Dermis lymphatic vessel endothelial cell (primary cell): ENCODE data around the gene RSPH10B. TPM values are rescaled to one million over a fixed set of nuclear protein-coding genes. Genes with fewer than 3 reads are reported as not detected.

Experiments used
- total RNA-seq: library from RNA; depleted of rRNA; stranded (reverse); fragments of >200 nt; gene quantifications from 2 replicates; pipeline ENCODE4 v1.2.1, GENCODE V29; 2014

RSPH10B gene
- total RNA-seq = 2.1 and 8.9 TPM in 2 replicates

DNA sequence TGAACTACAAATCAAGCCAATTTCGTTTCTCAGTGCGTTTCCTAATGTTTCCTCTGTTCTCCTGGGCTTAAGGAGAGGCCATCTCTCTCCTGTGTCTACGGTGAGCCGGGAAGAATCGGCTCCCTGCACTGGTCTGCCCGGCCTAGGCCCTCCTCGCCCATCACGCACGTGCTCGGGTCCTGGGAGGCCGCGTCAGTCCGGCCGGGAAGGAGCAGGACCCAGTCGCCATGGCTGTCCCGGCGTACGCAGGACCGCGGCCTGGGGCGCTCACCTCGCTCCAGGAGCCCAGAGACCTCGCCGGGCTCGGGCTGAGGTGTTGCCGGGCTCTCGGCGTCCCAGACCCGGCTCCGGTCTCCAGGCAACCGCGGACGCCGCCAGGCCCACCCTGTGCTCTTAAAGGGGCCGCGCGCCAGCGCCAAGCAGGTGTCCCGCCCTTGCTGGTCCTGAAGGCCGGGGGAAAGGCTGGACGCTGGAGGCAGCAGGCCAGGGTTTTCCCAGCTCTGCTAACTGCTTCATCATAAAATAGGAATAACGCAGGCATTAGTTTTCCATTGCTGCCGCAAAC lies at the start of gene RSPH10B:
Gene RSPH10B, minus strand, starts transcription at position 343 of the 565 bp plus-strand sequence. CDS start 3,573 bp downstream, outside the sequence.

DNA sequence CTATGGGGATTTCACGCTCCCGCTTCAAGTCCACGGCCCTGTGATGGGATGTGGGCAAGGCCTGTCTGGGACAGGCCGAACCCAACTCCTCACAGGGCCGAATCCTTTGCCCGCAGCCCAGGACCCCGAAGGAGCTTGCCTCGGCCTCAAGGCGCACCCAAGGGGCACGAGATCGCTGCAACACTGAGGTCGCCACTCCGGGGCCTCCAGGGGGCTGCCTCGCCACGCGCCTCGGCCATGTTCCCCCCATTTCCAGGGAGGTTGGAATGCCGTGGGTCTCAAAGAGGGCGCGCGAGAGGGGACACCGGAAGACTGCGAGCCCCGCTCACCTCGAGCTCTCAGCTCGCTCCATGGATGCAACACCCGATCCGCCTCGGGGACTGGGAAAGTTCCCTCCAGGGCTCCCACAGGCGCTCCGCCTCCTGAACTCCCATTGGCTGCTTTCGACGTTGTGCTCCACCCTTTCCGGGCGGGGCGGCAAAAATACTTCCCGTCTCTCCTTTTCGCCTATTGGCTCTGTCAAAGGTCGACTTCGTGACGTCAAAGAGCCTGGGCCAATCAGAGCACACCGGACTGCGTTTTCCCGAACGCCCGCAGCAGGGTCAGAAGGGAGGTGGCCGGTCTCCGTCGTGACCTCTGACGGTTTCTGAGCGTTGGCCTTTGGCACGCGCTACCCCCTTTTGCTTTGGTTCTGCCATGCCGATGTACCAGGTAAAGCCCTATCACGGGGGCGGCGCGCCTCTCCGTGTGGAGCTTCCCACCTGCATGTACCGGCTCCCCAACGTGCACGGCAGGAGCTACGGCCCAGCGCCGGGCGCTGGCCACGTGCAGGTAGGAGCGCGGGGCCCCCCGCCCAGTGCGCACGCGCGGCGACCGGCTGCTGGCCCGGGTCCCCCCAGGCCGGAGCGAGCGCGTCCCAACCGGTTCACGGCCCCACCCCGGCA lies 38.5 kb upstream of the RSPH10B start, which contains the start of the genes AIMP2 and PMS2:
Gene AIMP2, plus strand, starts transcription at position 605 of the 944 bp plus-strand sequence. Its CDS starts 92 bp downstream, at position 697.
Gene PMS2, minus strand, starts transcription at position 382 of the 944 bp plus-strand sequence. Its CDS starts 30 bp downstream, at position 352.

DNA sequence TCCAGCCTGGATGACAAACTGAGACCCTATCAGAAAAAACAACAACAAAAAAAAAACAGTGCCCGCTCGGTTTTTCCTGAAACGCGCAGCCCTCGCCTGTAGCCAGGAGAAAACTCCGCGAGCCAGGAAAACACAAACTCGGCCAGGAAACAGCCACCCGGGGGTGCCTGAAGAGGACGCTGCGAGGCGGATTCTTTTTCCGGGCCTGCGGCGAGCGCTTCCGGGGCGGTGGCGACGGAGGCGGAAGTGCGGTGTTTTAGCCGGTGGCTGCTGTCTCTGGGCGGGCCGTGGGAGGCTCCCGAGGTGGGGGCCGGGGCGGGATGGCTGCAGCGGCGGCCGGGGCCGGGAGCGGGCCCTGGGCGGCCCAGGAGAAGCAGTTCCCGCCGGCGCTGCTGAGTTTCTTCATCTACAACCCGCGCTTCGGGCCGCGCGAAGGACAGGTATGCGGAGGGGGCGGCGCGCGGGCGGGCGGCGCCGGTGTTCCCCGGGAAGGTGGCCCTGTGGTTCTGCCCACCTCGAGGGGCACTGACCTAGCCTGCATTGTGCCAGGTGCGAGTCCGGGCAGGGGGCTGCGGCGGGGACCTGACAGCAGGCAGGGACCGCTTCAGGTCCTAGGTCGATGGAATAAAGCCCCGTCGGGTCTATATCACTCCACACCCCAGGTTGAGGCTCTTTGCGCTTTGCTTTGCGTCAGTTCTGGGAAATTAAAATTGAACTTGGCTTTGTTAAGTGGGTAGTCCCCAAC lies 71.8 kb downstream of the RSPH10B start, which contains the start of gene CCZ1:
Gene CCZ1, plus strand, starts transcription at position 254 of the 745 bp plus-strand sequence. Its CDS starts 67 bp downstream, at position 321.

Other genes with a start within 250 kb of the RSPH10B start
- gene RNF216, start 189.0 kb downstream of the RSPH10B start, total RNA-seq = 26.9 and 33.3 TPM in 2 replicates
- gene OCM, start 89.9 kb downstream of the RSPH10B start, total RNA-seq = not detected in 2 replicates
- 90.2 and 135 TPM in 2 replicates for gene CCZ1, start 72.0 kb downstream of the RSPH10B start, total RNA-seq
- 12.5 and 18.7 TPM in 2 replicates for gene PMS2, start 38.4 kb upstream of the RSPH10B start, total RNA-seq
- gene AIMP2, start 38.6 kb upstream of the RSPH10B start, total RNA-seq = 32.8 and 40.7 TPM in 2 replicates
- under 0.01 and 0.09 TPM in 2 replicates for gene ANKRD61, start 60.7 kb upstream of the RSPH10B start, total RNA-seq
- gene EIF2AK1, start 88.5 kb upstream of the RSPH10B start, total RNA-seq = 67.3 and 73.8 TPM in 2 replicates
- 2.5 and 3.5 TPM in 2 replicates for gene USP42, start 134.3 kb upstream of the RSPH10B start, total RNA-seq